Stimulated activated memory B cell treated with anti-CD40 and anti-IgM and Interleukin-4, amounts not matched to agents 10 μg/mL and 1 μg/mL and 100 μg/mL, for 72 hours (primary cell): ENCODE data around the gene BBS2.
"Not testable (repeated sequence)": the region's sequence is repeated elsewhere in the genome, so short reads cannot be mapped to it uniquely, and the experiment has no call there.

Experiments used
- ATAC-seq: fragments of 150-1000 bp; cut with Tn5 transposase; 2 replicates; pipeline ENCODE4 v1.10.0; 2021
- H3K27ac Mint-ChIP-seq: one replicate; pipeline ENCODE4 v1.8.0; 2022; ENCODE audit warnings: mild to moderate bottlenecking, mixed read lengths
- H3K27me3 Mint-ChIP-seq: one replicate; pipeline ENCODE4 v1.8.0; 2022; ENCODE audit warnings: mixed read lengths
- H3K36me3 Mint-ChIP-seq: one replicate; pipeline ENCODE4 v1.8.0; 2022; ENCODE audit warnings: mixed read lengths
- H3K4me1 Mint-ChIP-seq: one replicate; pipeline ENCODE4 v1.8.0; 2022; ENCODE audit warnings: mixed read lengths
- H3K4me3 Mint-ChIP-seq: one replicate; pipeline ENCODE4 v1.8.0; 2022; ENCODE audit warnings: mild to moderate bottlenecking, moderate library complexity, mixed read lengths
- H3K9me3 Mint-ChIP-seq: one replicate; pipeline ENCODE4 v1.8.0; 2022; ENCODE audit warnings: mixed read lengths

BBS2 gene

GRCh38 chr16:56505181-56505580, 14.6 kb downstream of the BBS2 start:
- H3K27me3 Mint-ChIP-seq = no peaks in the 10 kb centered on the region
- no peak for ATAC-seq
- H3K4me1 Mint-ChIP-seq = no peaks in the 10 kb centered on the region
- no peak overlapping the region for H3K4me3 Mint-ChIP-seq
- H3K36me3 Mint-ChIP-seq = peaks cover 63% of the 10 kb centered on the region
- no peaks in the 10 kb centered on the region for H3K9me3 Mint-ChIP-seq
- H3K27ac Mint-ChIP-seq = no peak overlapping the region

- H3K9me3 Mint-ChIP-seq = no peaks in the 10 kb centered on the region
- no peak overlapping the region for H3K27ac Mint-ChIP-seq
- no peak overlapping the region for H3K4me3 Mint-ChIP-seq
- peaks cover 13% of the 10 kb centered on the region for H3K4me1 Mint-ChIP-seq
- ATAC-seq = no peak
- H3K27me3 Mint-ChIP-seq = no peaks in the 10 kb centered on the region
- peaks cover 68% of the 10 kb centered on the region for H3K36me3 Mint-ChIP-seq
These were observed 26.0 kb downstream of the BBS2 start for GRCh38 chr16:56493815-56494214.

- H3K27ac Mint-ChIP-seq = no peak overlapping the region
- ATAC-seq = no peak
- H3K4me3 Mint-ChIP-seq = no peak overlapping the region
- peaks cover 62% of the 10 kb centered on the region for H3K36me3 Mint-ChIP-seq
- H3K27me3 Mint-ChIP-seq = no peaks in the 10 kb centered on the region
- peaks cover 13% of the 10 kb centered on the region for H3K4me1 Mint-ChIP-seq
- H3K9me3 Mint-ChIP-seq = no peaks in the 10 kb centered on the region
These were observed 26.7 kb downstream of the BBS2 start for GRCh38 chr16:56493126-56493525.

- no peaks in the 10 kb centered on the region for H3K27me3 Mint-ChIP-seq
- H3K4me3 Mint-ChIP-seq = no peak overlapping the region
- peaks cover 48% of the 10 kb centered on the region for H3K36me3 Mint-ChIP-seq
- ATAC-seq = no peak
- peaks cover 13% of the 10 kb centered on the region for H3K4me1 Mint-ChIP-seq
- H3K27ac Mint-ChIP-seq = no peak overlapping the region
- no peaks in the 10 kb centered on the region for H3K9me3 Mint-ChIP-seq
These were observed 28.1 kb downstream of the BBS2 start for GRCh38 chr16:56491657-56492261.

- H3K27me3 Mint-ChIP-seq, ATAC-seq, H3K9me3 Mint-ChIP-seq, H3K4me3 Mint-ChIP-seq, H3K27ac Mint-ChIP-seq: not testable (repeated sequence)
- peaks cover 50% of the 10 kb centered on the region for H3K36me3 Mint-ChIP-seq
- peaks cover 13% of the 10 kb centered on the region for H3K4me1 Mint-ChIP-seq
These were observed 31.0 kb downstream of the BBS2 start for GRCh38 chr16:56488868-56489267.

GRCh38 chr16:56488035-56488434, 31.8 kb downstream of the BBS2 start:
- no peak overlapping the region for H3K27ac Mint-ChIP-seq
- no peaks in the 10 kb centered on the region for H3K9me3 Mint-ChIP-seq
- no peak overlapping the region for H3K4me3 Mint-ChIP-seq
- H3K36me3 Mint-ChIP-seq = peaks cover 46% of the 10 kb centered on the region
- H3K27me3 Mint-ChIP-seq = no peaks in the 10 kb centered on the region
- no peak for ATAC-seq
- H3K4me1 Mint-ChIP-seq = peaks cover 13% of the 10 kb centered on the region

- no peaks in the 10 kb centered on the region for H3K9me3 Mint-ChIP-seq
These were observed 36.4 kb downstream of the BBS2 start for GRCh38 chr16:56483394-56483793.

GRCh38 chr16:56482683-56483236, 37.1 kb downstream of the BBS2 start:
- no peak overlapping the region for H3K27ac Mint-ChIP-seq
- H3K4me3 Mint-ChIP-seq = no peak overlapping the region
- ATAC-seq = no peak
- no peaks in the 10 kb centered on the region for H3K27me3 Mint-ChIP-seq
- peaks cover 40% of the 10 kb centered on the region for H3K36me3 Mint-ChIP-seq
- no peaks in the 10 kb centered on the region for H3K4me1 Mint-ChIP-seq
- H3K9me3 Mint-ChIP-seq = no peaks in the 10 kb centered on the region

More at GRCh38 chr16:56483394-56483793, 36.4 kb downstream of the BBS2 start:
- H3K36me3 Mint-ChIP-seq = peaks cover 40% of the 10 kb centered on the region
- no peaks in the 10 kb centered on the region for H3K27me3 Mint-ChIP-seq
- no peak overlapping the region for H3K4me3 Mint-ChIP-seq
- ATAC-seq = no peak
- no peaks in the 10 kb centered on the region for H3K4me1 Mint-ChIP-seq
- no peak overlapping the region for H3K27ac Mint-ChIP-seq

GRCh38 chr16:56481468-56482122, 38.2 kb downstream of the BBS2 start:
- ATAC-seq = no peak
- H3K27ac Mint-ChIP-seq = no peak overlapping the region

GRCh38 chr16:56480776-56481467, 38.9 kb downstream of the BBS2 start:
- ATAC-seq = no peak
- H3K36me3 Mint-ChIP-seq = peaks cover 47% of the 10 kb centered on the region
- H3K27me3 Mint-ChIP-seq = no peaks in the 10 kb centered on the region
- no peak overlapping the region for H3K4me3 Mint-ChIP-seq
- no peaks in the 10 kb centered on the region for H3K4me1 Mint-ChIP-seq
- H3K9me3 Mint-ChIP-seq = no peaks in the 10 kb centered on the region
- no peak overlapping the region for H3K27ac Mint-ChIP-seq

More at GRCh38 chr16:56481468-56482122, 38.2 kb downstream of the BBS2 start:
- Mint-ChIP-seq H3K36me3 (peaks cover 47% of the 10 kb centered on the region), H3K4me3 (no peak overlapping the region), H3K4me1 (no peaks in the 10 kb centered on the region), H3K9me3 (no peaks in the 10 kb centered on the region), H3K27me3 (no peaks in the 10 kb centered on the region)

- Mint-ChIP-seq H3K27me3 (no peaks in the 10 kb centered on the region), H3K4me1 (no peaks in the 10 kb centered on the region), H3K9me3 (no peaks in the 10 kb centered on the region), H3K27ac (no peak overlapping the region), H3K4me3 (no peak overlapping the region), H3K36me3 (peaks cover 50% of the 10 kb centered on the region)
- ATAC-seq = no peak
These were observed 40.4 kb downstream of the BBS2 start for GRCh38 chr16:56479469-56479868.

GRCh38 chr16:56478281-56479049, 41.4 kb downstream of the BBS2 start:
- no peak overlapping the region for H3K27ac Mint-ChIP-seq
- ATAC-seq = no peak
- no peaks in the 10 kb centered on the region for H3K27me3 Mint-ChIP-seq
- no peak overlapping the region for H3K4me3 Mint-ChIP-seq
- H3K36me3 Mint-ChIP-seq = peaks cover 46% of the 10 kb centered on the region
- no peaks in the 10 kb centered on the region for H3K9me3 Mint-ChIP-seq
- H3K4me1 Mint-ChIP-seq = no peaks in the 10 kb centered on the region

GRCh38 chr16:56477096-56477878, 42.5 kb downstream of the BBS2 start:
- Mint-ChIP-seq H3K4me3 (no peak overlapping the region), H3K9me3 (no peaks in the 10 kb centered on the region), H3K27me3 (no peaks in the 10 kb centered on the region), H3K4me1 (no peaks in the 10 kb centered on the region), H3K27ac (no peak overlapping the region), H3K36me3 (peaks cover 56% of the 10 kb centered on the region)
- no peak for ATAC-seq

GRCh38 chr16:56475201-56475600, 44.6 kb downstream of the BBS2 start:
- no peak overlapping the region for H3K4me3 Mint-ChIP-seq
- ATAC-seq = no peak
- no peaks in the 10 kb centered on the region for H3K4me1 Mint-ChIP-seq
- no peak overlapping the region for H3K27ac Mint-ChIP-seq
- peaks cover 56% of the 10 kb centered on the region for H3K36me3 Mint-ChIP-seq
- H3K9me3 Mint-ChIP-seq = no peaks in the 10 kb centered on the region
- H3K27me3 Mint-ChIP-seq = no peaks in the 10 kb centered on the region
